HL-60 (cell line): ENCODE data around the gene PLOD3.
A peak's percentile ranks its signal among the peaks of the same experiment; 100 is the strongest.

Source experiments
- DNase-seq, 2 experiments: peaks; one replicate each; pipeline ENCODE4 v3.0.0-alpha.2; 2010 to 2020; ENCODE audit warnings: low read depth in 1 of 2, low spot score in 1 of 2
- H3K27ac ChIP-seq: fragments of 250-450 bp; sonication (Bioruptor Pico); replicated peaks from 2 replicates; pipeline ENCODE4 v1.5.1; 2020; ENCODE audit warnings: mild to moderate bottlenecking, moderate library complexity
- H3K27me3 ChIP-seq: fragments of 250-450 bp; sonication (Bioruptor Pico); 2 replicates; pipeline ENCODE4 v1.5.1; 2021; ENCODE audit warnings: mild to moderate bottlenecking, moderate library complexity; ENCODE audit not compliant: insufficient read depth, poor library complexity, severe bottlenecking
- H3K4me3 ChIP-seq: replicated peaks from 2 replicates; pipeline ENCODE4 v1.5.1; 2011; ENCODE audit warnings: mild to moderate bottlenecking, control low read depth, low read length; ENCODE audit not compliant: insufficient read depth
- GABPA ChIP-seq: IDR thresholded peaks from 2 replicates; pipeline ENCODE4 v1.6.1; 2012; ENCODE audit warnings: low read depth
- POLR2AphosphoS5 ChIP-seq: IDR thresholded peaks from 2 replicates; pipeline ENCODE4 v1.6.1; 2012; ENCODE audit warnings: low read depth
- SPI1 ChIP-seq: IDR thresholded peaks from 2 replicates; pipeline ENCODE4 v1.6.1; 2012; ENCODE audit warnings: low read depth, mild to moderate bottlenecking, borderline replicate concordance
- TF ChIP-seq, protein P1 (sequence below): IDR thresholded peaks from one replicate; pipeline ENCODE4 v1.5.1; 2011; ENCODE audit warnings: low read length, control low read depth, inconsistent platforms; ENCODE audit not compliant: insufficient read depth
- TF ChIP-seq, protein P2 (sequence below): IDR thresholded peaks from 2 replicates; pipeline ENCODE4 v1.6.1; 2012; ENCODE audit warnings: low read depth; ENCODE audit not compliant: insufficient replicate concordance

The PLOD3 gene

DNA sequence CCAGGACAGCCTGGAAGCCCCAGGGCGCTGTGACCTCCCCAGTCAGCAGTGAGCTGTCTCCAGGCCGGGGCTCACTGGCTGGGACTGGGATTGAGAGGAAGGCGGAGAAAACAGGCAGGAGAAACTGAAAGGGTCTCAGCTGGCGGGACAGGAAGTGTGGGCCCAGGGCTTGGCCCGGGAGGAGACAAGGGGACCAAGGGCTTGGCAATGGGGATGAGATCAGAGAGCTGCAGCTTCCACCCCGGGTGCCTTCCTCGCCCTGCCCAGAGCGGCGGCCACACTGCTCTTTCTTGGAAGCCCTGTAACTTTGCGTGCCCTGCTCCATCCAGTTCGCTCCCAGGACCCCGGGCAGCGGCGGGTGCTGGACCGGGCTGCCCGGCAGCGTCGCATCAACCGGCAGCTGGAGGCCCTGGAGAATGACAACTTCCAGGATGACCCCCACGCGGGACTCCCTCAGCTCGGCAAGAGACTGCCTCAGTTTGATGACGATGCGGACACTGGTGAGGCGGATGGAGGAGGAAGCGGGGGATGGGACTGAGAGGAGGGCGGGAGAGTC, 5.0 kb upstream of the PLOD3 start:
- DNase-seq, result no peak
- TF ChIP-seq GABPA (no peak), SPI1 (no peak), POLR2AphosphoS5 (no peak)
- TF ChIP-seq, protein P1, sequence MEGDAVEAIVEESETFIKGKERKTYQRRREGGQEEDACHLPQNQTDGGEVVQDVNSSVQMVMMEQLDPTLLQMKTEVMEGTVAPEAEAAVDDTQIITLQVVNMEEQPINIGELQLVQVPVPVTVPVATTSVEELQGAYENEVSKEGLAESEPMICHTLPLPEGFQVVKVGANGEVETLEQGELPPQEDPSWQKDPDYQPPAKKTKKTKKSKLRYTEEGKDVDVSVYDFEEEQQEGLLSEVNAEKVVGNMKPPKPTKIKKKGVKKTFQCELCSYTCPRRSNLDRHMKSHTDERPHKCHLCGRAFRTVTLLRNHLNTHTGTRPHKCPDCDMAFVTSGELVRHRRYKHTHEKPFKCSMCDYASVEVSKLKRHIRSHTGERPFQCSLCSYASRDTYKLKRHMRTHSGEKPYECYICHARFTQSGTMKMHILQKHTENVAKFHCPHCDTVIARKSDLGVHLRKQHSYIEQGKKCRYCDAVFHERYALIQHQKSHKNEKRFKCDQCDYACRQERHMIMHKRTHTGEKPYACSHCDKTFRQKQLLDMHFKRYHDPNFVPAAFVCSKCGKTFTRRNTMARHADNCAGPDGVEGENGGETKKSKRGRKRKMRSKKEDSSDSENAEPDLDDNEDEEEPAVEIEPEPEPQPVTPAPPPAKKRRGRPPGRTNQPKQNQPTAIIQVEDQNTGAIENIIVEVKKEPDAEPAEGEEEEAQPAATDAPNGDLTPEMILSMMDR, result no peak
- TF ChIP-seq, protein P2, sequence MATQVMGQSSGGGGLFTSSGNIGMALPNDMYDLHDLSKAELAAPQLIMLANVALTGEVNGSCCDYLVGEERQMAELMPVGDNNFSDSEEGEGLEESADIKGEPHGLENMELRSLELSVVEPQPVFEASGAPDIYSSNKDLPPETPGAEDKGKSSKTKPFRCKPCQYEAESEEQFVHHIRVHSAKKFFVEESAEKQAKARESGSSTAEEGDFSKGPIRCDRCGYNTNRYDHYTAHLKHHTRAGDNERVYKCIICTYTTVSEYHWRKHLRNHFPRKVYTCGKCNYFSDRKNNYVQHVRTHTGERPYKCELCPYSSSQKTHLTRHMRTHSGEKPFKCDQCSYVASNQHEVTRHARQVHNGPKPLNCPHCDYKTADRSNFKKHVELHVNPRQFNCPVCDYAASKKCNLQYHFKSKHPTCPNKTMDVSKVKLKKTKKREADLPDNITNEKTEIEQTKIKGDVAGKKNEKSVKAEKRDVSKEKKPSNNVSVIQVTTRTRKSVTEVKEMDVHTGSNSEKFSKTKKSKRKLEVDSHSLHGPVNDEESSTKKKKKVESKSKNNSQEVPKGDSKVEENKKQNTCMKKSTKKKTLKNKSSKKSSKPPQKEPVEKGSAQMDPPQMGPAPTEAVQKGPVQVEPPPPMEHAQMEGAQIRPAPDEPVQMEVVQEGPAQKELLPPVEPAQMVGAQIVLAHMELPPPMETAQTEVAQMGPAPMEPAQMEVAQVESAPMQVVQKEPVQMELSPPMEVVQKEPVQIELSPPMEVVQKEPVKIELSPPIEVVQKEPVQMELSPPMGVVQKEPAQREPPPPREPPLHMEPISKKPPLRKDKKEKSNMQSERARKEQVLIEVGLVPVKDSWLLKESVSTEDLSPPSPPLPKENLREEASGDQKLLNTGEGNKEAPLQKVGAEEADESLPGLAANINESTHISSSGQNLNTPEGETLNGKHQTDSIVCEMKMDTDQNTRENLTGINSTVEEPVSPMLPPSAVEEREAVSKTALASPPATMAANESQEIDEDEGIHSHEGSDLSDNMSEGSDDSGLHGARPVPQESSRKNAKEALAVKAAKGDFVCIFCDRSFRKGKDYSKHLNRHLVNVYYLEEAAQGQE, result no peak
- H3K27me3 ChIP-seq, result no peaks in the 10 kb centered on the region
- H3K27ac ChIP-seq, result no peak overlapping the region
- H3K4me3 ChIP-seq, result no peak overlapping the region

DNA sequence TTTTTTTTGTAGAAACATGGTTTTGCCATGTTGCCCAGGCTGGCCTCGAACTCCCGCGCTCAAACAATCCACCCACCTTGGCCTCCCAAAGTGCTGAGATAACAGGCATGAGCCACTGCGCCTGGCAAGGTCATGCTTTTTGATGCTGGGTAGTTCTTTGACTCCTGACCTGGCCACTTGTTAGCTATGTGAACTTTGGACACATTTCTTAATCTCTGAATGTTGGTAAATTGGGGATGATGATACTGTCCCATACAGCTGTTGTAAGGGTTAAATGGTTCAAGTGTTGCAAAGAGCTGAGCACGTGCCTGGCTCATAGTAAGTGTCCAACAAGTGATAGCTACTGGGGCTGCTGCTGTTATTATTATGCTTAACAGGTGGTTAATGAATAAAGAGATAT, 2.9 kb upstream of the PLOD3 start:
- Histone ChIP-seq H3K27ac (no peak overlapping the region), H3K27me3 (no peaks in the 10 kb centered on the region), H3K4me3 (no peak overlapping the region)
- DNase-seq, result no peak
- TF ChIP-seq, protein P1, result no peak
- TF ChIP-seq, protein P2, result no peak
- TF ChIP-seq POLR2AphosphoS5, result no peak

DNA sequence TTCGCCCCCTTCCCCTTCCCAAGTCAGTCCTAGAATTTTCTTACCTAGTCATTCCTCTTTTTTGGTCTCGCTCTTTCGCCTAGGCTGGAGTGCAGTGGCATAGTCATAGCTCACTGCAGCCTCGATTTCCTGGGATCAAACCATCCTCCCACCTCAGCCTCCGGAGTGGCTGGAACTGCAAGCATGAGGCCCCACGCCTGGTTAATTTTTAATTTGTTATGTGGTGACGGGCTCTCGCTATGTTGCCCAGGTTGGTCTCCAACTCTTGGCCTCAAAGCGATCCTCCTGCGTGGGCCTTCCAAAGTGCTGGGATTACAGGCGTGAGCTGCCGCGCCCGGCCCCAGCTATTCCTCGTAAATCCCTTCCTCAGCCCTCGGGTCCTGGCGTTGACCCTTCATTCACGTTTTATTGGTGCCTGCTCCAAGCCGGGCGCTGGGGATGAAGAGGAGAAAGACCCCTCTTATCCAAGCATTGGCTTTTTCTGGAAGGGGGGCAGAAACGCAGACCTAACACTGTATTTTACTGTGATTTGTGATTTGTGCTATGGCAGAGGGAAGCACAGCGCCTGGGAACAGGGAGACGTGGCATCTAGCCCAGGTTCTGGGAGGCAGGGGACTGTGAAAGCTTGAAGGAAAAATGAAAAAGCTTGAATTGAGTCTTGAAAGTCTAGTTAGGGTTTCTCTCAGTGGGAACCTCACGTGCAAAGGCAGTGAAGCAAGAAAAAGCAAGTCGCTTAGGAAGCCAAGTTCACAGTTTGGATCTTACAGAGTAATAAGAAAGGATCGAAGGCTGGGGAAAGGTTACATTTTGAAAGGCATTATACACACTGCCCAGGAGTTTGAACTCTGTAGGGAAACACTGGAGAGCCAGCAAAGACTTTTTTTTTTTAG, 1.1 kb upstream of the PLOD3 start:
- DNase-seq, result no peak
- no peak for TF ChIP-seq SPI1
- TF ChIP-seq, protein P1, result no peak
- TF ChIP-seq POLR2AphosphoS5, result no peak
- TF ChIP-seq, protein P2, result no peak
- no peak for TF ChIP-seq GABPA
- H3K4me3 ChIP-seq, result peak overlapping the region; percentile 94
- H3K27ac ChIP-seq, result peak overlapping the region; percentile 79
- no peaks in the 10 kb centered on the region for H3K27me3 ChIP-seq
